Measurements from ENCODE around the gene NFKBIZ.
"Not testable (repeated sequence)": the region's sequence is repeated elsewhere in the genome, so short reads cannot be mapped to it uniquely, and the experiment has no call there.

Gene NFKBIZ

DNA sequence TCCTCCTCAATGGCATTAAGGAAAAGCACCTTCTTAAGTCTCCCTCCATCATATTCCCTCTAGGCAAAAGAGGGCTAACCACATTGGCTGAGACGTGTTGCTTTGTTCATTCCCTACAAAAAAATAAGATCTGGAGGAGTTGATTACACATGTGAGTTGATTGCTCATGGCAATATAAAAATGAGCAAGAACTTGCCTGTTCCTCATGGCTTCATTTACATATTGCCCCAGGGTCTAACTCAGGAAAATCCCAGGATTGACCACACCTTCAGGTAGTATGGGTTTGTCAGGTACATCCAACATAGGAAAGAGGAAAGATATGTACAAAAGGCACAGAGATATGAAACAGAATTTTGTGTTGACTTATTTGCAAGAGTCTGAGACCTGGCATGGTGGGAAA is 35.5 kb downstream of the NFKBIZ start:
- H3K23ac ChIP-seq (ENCODE audit: low read length in 2 of 2) = no peak overlapping the region
- H3K4me3 ChIP-seq (ENCODE audit: insufficient read depth in 1 of 2, low read depth in 1 of 2, low read length in 2 of 2) = no peak overlapping the region
- no peaks in the 10 kb centered on the region for H3K36me3 ChIP-seq (ENCODE audit: control insufficient read depth in 1 of 2, insufficient read depth in 2 of 2, low read depth in 1 of 2, low read length in 2 of 2)
- H3K27ac ChIP-seq (ENCODE audit: low read length, poor library complexity, severe bottlenecking) = no peak overlapping the region
- no peaks in the 10 kb centered on the region for H3K27me3 ChIP-seq (ENCODE audit: control insufficient read depth in 1 of 2, insufficient read depth in 1 of 2, low read length in 2 of 2)
- no peak overlapping the region for H3K4ac ChIP-seq (ENCODE audit: low read depth in 1 of 2, low read length in 2 of 2)
- H2BK12ac ChIP-seq (ENCODE audit: low read length in 2 of 2) = no peak overlapping the region
- no peak overlapping the region for H4K8ac ChIP-seq (ENCODE audit: low read length)
- no peak for DNase-seq
- no peak overlapping the region for H4K91ac ChIP-seq (ENCODE audit: low read length)
- no peak overlapping the region for H2AK5ac ChIP-seq (ENCODE audit: low read length, severe bottlenecking)
- no peak overlapping the region for H2AFZ ChIP-seq (ENCODE audit: low read depth, low read length)
- H2BK5ac ChIP-seq (ENCODE audit: low read depth, low read length, poor library complexity, severe bottlenecking) = no peak overlapping the region
- no peak overlapping the region for H3K14ac ChIP-seq (ENCODE audit: low read length in 2 of 2)
- no peak overlapping the region for H3K4me2 ChIP-seq (ENCODE audit: low read length, poor library complexity, severe bottlenecking)
- no peak overlapping the region for H2BK15ac ChIP-seq (ENCODE audit: low read depth, poor library complexity, severe bottlenecking)
- H3K18ac ChIP-seq (ENCODE audit: low read depth in 1 of 2, low read length in 2 of 2) = no peak overlapping the region
- H3K4me1 ChIP-seq (ENCODE audit: control insufficient read depth, insufficient read depth, low read depth, low read length) = no peaks in the 10 kb centered on the region
- no peaks in the 10 kb centered on the region for H3K9me3 ChIP-seq (ENCODE audit: control insufficient read depth, low read length)
- no peak overlapping the region for H2BK120ac ChIP-seq (ENCODE audit: low read depth, low read length)
- H3K9ac ChIP-seq (ENCODE audit: low read length) = no peak overlapping the region
- H3K79me1 ChIP-seq (replicated peaks; ENCODE audit: low read length, poor library complexity, severe bottlenecking) = no peaks in the 10 kb centered on the region
- WGBS = no CpG with 5 or more reads among the region's 1 CpG

DNA sequence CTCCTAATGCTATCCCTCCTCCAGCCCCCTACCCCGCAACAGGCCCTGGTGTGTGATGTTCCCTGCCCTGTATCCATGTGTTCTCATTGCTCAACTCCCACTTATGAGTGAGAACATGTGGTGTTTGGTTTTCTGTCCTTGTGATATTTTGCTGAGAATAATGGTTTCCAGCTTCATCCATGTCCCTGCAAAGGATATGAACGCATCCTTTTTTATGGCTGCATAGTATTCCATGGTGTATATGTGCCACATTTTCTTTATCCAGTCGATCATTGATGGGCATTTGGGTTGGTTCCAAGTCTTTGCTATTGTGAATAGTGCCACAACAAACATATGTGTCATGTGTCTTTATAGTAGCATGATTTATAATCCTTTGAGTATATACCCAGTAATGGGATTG is 36.3 kb downstream of the NFKBIZ start:
- not testable (repeated sequence) for H3K79me1 ChIP-seq (replicated peaks; ENCODE audit: low read length, poor library complexity, severe bottlenecking); H3K4me2 ChIP-seq (ENCODE audit: low read length, poor library complexity, severe bottlenecking)
- WGBS = 93% methylated on average over 2 of the region's 3 CpGs

DNA sequence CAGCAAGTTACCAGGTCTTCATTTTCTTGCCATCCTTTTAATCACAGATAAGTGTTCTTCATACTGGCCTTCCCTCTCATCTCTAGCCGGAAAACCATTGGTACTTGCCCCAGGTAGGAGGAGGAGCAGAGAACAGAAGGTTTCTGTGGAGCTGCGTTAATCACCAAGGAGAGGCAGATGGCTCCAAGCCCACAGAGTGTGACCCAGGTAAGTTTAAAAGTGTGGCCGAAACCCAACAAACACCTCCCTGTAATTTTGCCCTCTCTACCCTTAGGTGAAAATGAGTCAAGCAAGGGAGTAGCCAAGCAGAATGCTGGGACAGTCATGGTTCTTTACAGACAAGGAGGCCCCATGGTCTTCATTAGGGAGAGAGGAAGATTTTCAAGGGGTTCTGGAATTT is 37.3 kb downstream of the NFKBIZ start:
- Histone ChIP-seq H3K9ac (ENCODE audit: low read length) (no peak overlapping the region), H2BK15ac (ENCODE audit: low read depth, poor library complexity, severe bottlenecking) (peak overlapping the region; percentile 26), H3K4me3 (ENCODE audit: insufficient read depth in 1 of 2, low read depth in 1 of 2, low read length in 2 of 2) (no peak overlapping the region), H3K36me3 (ENCODE audit: control insufficient read depth in 1 of 2, insufficient read depth in 2 of 2, low read depth in 1 of 2, low read length in 2 of 2) (no peaks in the 10 kb centered on the region), H3K4ac (ENCODE audit: low read depth in 1 of 2, low read length in 2 of 2) (no peak overlapping the region), H2AFZ (ENCODE audit: low read depth, low read length) (no peak overlapping the region), H2BK5ac (ENCODE audit: low read depth, low read length, poor library complexity, severe bottlenecking) (no peak overlapping the region), H3K14ac (ENCODE audit: low read length in 2 of 2) (no peak overlapping the region), H3K4me1 (ENCODE audit: control insufficient read depth, insufficient read depth, low read depth, low read length) (peaks cover 2% of the 10 kb centered on the region), H3K27me3 (ENCODE audit: control insufficient read depth in 1 of 2, insufficient read depth in 1 of 2, low read length in 2 of 2) (no peaks in the 10 kb centered on the region), H2AK5ac (ENCODE audit: low read length, severe bottlenecking) (peak overlapping the region; percentile 86), H3K23ac (ENCODE audit: low read length in 2 of 2) (no peak overlapping the region), H3K9me3 (ENCODE audit: control insufficient read depth, low read length) (no peaks in the 10 kb centered on the region), H3K27ac (ENCODE audit: low read length, poor library complexity, severe bottlenecking) (no peak overlapping the region), H3K4me2 (ENCODE audit: low read length, poor library complexity, severe bottlenecking) (no peak overlapping the region), H4K8ac (ENCODE audit: low read length) (no peak overlapping the region), H3K79me1 (replicated peaks; ENCODE audit: low read length, poor library complexity, severe bottlenecking) (no peaks in the 10 kb centered on the region), H2BK120ac (ENCODE audit: low read depth, low read length) (no peak overlapping the region), H3K18ac (ENCODE audit: low read depth in 1 of 2, low read length in 2 of 2) (no peak overlapping the region), H4K91ac (ENCODE audit: low read length) (no peak overlapping the region), H2BK12ac (ENCODE audit: low read length in 2 of 2) (no peak overlapping the region)
- DNase-seq = no peak
- whole genome bisulfite sequencing = 86% methylated on average over 2 of the region's 3 CpGs

More for the DNA sequence above, 36.3 kb downstream of the NFKBIZ start:
- H3K27me3 ChIP-seq (ENCODE audit: control insufficient read depth in 1 of 2, insufficient read depth in 1 of 2, low read length in 2 of 2); H2AFZ ChIP-seq (ENCODE audit: low read depth, low read length); H4K91ac ChIP-seq (ENCODE audit: low read length); DNase-seq; H3K4ac ChIP-seq (ENCODE audit: low read depth in 1 of 2, low read length in 2 of 2); H3K18ac ChIP-seq (ENCODE audit: low read depth in 1 of 2, low read length in 2 of 2); H3K27ac ChIP-seq (ENCODE audit: low read length, poor library complexity, severe bottlenecking); H3K4me3 ChIP-seq (ENCODE audit: insufficient read depth in 1 of 2, low read depth in 1 of 2, low read length in 2 of 2); H2BK5ac ChIP-seq (ENCODE audit: low read depth, low read length, poor library complexity, severe bottlenecking); H3K14ac ChIP-seq (ENCODE audit: low read length in 2 of 2); H3K9me3 ChIP-seq (ENCODE audit: control insufficient read depth, low read length); H2BK15ac ChIP-seq (ENCODE audit: low read depth, poor library complexity, severe bottlenecking); H4K8ac ChIP-seq (ENCODE audit: low read length); H3K4me1 ChIP-seq (ENCODE audit: control insufficient read depth, insufficient read depth, low read depth, low read length); H2BK12ac ChIP-seq (ENCODE audit: low read length in 2 of 2); H2AK5ac ChIP-seq (ENCODE audit: low read length, severe bottlenecking); H3K36me3 ChIP-seq (ENCODE audit: control insufficient read depth in 1 of 2, insufficient read depth in 2 of 2, low read depth in 1 of 2, low read length in 2 of 2); H3K9ac ChIP-seq (ENCODE audit: low read length); H3K23ac ChIP-seq (ENCODE audit: low read length in 2 of 2); H2BK120ac ChIP-seq (ENCODE audit: low read depth, low read length): not testable (repeated sequence)

DNA sequence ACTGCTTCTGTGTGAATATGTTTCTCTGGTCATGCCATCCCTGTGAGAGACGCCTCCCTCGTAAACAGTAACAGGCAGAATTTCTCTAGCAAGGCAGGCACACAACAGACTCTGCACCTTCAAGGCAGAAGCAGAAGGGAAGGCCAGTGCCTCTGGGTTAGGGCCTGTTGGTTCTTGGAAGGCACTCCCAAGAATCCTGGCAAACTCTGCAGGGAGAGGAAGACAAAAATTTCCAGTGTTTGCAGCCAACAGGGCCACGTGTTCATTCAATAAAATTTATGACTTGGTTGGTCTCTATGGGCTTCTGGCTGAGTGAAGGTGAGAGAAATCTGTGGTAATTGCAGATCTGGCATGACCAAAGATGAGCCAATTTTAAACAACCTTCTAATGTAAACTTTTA is 39.3 kb downstream of the NFKBIZ start:
- Histone ChIP-seq H2BK12ac (ENCODE audit: low read length in 2 of 2) (no peak overlapping the region), H3K4me3 (ENCODE audit: insufficient read depth in 1 of 2, low read depth in 1 of 2, low read length in 2 of 2) (no peak overlapping the region), H3K9me3 (ENCODE audit: control insufficient read depth, low read length) (no peaks in the 10 kb centered on the region), H2BK120ac (ENCODE audit: low read depth, low read length) (no peak overlapping the region), H3K27me3 (ENCODE audit: control insufficient read depth in 1 of 2, insufficient read depth in 1 of 2, low read length in 2 of 2) (no peaks in the 10 kb centered on the region), H2BK15ac (ENCODE audit: low read depth, poor library complexity, severe bottlenecking) (no peak overlapping the region), H3K36me3 (ENCODE audit: control insufficient read depth in 1 of 2, insufficient read depth in 2 of 2, low read depth in 1 of 2, low read length in 2 of 2) (no peaks in the 10 kb centered on the region), H4K91ac (ENCODE audit: low read length) (no peak overlapping the region), H3K27ac (ENCODE audit: low read length, poor library complexity, severe bottlenecking) (no peak overlapping the region), H3K23ac (ENCODE audit: low read length in 2 of 2) (no peak overlapping the region), H2BK5ac (ENCODE audit: low read depth, low read length, poor library complexity, severe bottlenecking) (no peak overlapping the region), H4K8ac (ENCODE audit: low read length) (no peak overlapping the region), H2AFZ (ENCODE audit: low read depth, low read length) (no peak overlapping the region), H3K4me1 (ENCODE audit: control insufficient read depth, insufficient read depth, low read depth, low read length) (peaks cover 2% of the 10 kb centered on the region), H3K9ac (ENCODE audit: low read length) (no peak overlapping the region), H3K14ac (ENCODE audit: low read length in 2 of 2) (no peak overlapping the region), H3K18ac (ENCODE audit: low read depth in 1 of 2, low read length in 2 of 2) (no peak overlapping the region), H3K4me2 (ENCODE audit: low read length, poor library complexity, severe bottlenecking) (no peak overlapping the region), H2AK5ac (ENCODE audit: low read length, severe bottlenecking) (peak overlapping the region; percentile 28), H3K79me1 (replicated peaks; ENCODE audit: low read length, poor library complexity, severe bottlenecking) (no peaks in the 10 kb centered on the region), H3K4ac (ENCODE audit: low read depth in 1 of 2, low read length in 2 of 2) (no peak overlapping the region)
- 97% methylated on average over 2 of the region's 3 CpGs for WGBS
- no peak for DNase-seq

Data from mesenchymal stem cell (in vitro differentiated cells and primary cell).